ENCODE results near the gene TRIM9.
A peak's percentile ranks its signal among the peaks of the same experiment; 100 is the strongest.

TRIM9 gene

DNA sequence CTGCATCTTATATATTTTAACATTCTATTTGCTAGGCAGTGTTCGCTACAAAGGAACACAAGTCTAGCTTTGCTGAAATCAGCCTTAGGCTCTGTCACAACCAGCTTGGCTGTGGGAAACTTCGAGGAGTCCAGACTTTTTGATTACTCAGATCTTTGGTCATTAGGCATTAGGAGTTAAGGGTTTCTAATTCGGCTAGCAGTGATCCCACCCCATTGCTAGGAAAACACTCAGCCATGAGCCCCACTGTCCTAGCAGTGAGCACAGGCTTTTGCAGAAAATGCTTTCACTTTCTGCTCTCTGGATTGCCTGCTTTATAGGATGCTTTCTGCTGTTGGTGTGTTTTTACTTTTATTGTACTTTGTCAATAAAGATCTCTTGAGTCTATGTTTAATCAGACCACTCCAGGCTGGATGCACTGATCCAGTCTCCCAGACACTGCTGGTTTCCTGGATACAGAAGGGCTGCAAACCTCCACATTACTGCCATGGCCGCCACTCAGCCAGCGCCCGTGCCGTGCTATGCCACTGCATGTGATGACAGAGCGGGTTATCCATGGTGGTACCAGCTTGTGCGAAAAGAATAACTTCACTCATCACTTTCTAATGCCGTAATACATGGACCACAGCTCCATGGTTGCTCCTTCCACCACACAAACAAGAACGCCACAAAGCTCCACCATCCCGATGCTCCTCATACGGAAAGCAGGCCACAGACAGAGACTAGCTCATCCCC is 109.6 kb downstream of the TRIM9 start:
- H3K36me3 ChIP-seq (ENCODE audit: insufficient read depth, low read length): no peaks in the 10 kb centered on the region
- H2AFZ ChIP-seq (ENCODE audit: low read length): peak overlapping the region; percentile 57; the same call in 1 of the 2 replicates
- no peaks in the 10 kb centered on the region for H3K9me2 ChIP-seq (replicated peaks; ENCODE audit: low read depth, low read length)
- H3K4me1 ChIP-seq (ENCODE audit: insufficient read depth, low read length, poor library complexity, severe bottlenecking): no peaks in the 10 kb centered on the region
- no peak overlapping the region for H3K4me2 ChIP-seq (ENCODE audit: low read depth, low read length, poor library complexity, severe bottlenecking)
- no peaks in the 10 kb centered on the region for H3K9me3 ChIP-seq (ENCODE audit: insufficient read depth, low read depth, low read length)
- H3K27me3 ChIP-seq (ENCODE audit: insufficient read depth, low read length, poor library complexity, severe bottlenecking): no peaks in the 10 kb centered on the region
- TF ChIP-seq CTCF (conservative IDR thresholded peaks at IDR 0.05; ENCODE audit: low read length): no peak
- no peak for TF ChIP-seq EZH2phosphoT487 (IDR thresholded peaks at IDR 0.05; ENCODE audit: borderline replicate concordance)
- no peaks in the 10 kb centered on the region for H3K79me2 ChIP-seq (ENCODE audit: insufficient read depth, low read length)
- peak overlapping the region; percentile 14 for H3K9ac ChIP-seq (ENCODE audit: low read depth, low read length, poor library complexity, severe bottlenecking)
- H4K20me1 ChIP-seq (ENCODE audit: insufficient read depth, low read length, poor library complexity, severe bottlenecking): no peaks in the 10 kb centered on the region
- H3K4me3 ChIP-seq (ENCODE audit: low read length, poor library complexity, severe bottlenecking): no peak overlapping the region
- no peaks in the 10 kb centered on the region for H3F3A ChIP-seq (ENCODE audit: low read depth)

DNA sequence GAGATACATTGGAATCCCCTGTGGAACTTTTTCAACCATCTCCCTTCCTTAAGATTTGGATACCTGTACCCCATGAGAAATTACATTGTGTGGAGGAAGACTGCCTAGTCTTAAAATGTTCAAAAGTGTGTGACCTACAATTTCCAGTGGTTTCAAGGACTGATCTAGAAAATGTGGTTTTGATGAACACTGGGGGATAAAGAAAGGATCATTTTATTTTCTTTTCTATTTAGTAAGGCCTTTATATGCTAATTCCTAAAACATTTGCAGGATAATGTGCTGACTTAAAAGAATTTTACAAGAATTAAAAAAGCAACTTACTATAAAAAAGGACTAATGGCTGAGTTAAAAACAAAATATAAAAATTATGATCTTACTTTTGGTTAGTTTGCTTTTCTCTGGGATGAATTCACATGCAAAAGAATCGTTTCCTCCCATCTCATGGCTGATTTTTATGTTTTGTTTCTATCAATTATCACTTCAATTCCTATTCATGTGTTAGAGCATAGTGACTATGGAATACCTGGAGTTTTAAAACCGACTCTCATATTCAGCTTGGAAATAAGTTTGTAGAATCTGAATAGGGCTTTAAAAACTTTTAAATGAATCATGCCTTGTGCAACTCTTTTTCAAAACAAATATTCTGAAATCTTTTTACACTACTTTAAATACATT is 110.7 kb downstream of the TRIM9 start:
- no peak overlapping the region for H3K9ac ChIP-seq (ENCODE audit: low read depth, low read length, poor library complexity, severe bottlenecking)
- H3K36me3 ChIP-seq (ENCODE audit: insufficient read depth, low read length): no peaks in the 10 kb centered on the region
- no peaks in the 10 kb centered on the region for H3K79me2 ChIP-seq (ENCODE audit: insufficient read depth, low read length)
- no peak overlapping the region for H3K4me3 ChIP-seq (ENCODE audit: low read length, poor library complexity, severe bottlenecking)
- H3F3A ChIP-seq (ENCODE audit: low read depth): no peaks in the 10 kb centered on the region
- H3K4me2 ChIP-seq (ENCODE audit: low read depth, low read length, poor library complexity, severe bottlenecking): no peak overlapping the region
- no peaks in the 10 kb centered on the region for H3K9me3 ChIP-seq (ENCODE audit: insufficient read depth, low read depth, low read length)
- TF ChIP-seq EZH2phosphoT487 (IDR thresholded peaks at IDR 0.05; ENCODE audit: borderline replicate concordance): no peak
- no peak for TF ChIP-seq CTCF (conservative IDR thresholded peaks at IDR 0.05; ENCODE audit: low read length)
- no peaks in the 10 kb centered on the region for H4K20me1 ChIP-seq (ENCODE audit: insufficient read depth, low read length, poor library complexity, severe bottlenecking)
- H3K9me2 ChIP-seq (replicated peaks; ENCODE audit: low read depth, low read length): no peaks in the 10 kb centered on the region
- H3K27me3 ChIP-seq (ENCODE audit: insufficient read depth, low read length, poor library complexity, severe bottlenecking): no peaks in the 10 kb centered on the region
- H3K4me1 ChIP-seq (ENCODE audit: insufficient read depth, low read length, poor library complexity, severe bottlenecking): no peaks in the 10 kb centered on the region
- no peak overlapping the region for H2AFZ ChIP-seq (ENCODE audit: low read length)

- Histone ChIP-seq H3K79me2 (ENCODE audit: insufficient read depth, low read length) (no peaks in the 10 kb centered on the region), H4K20me1 (ENCODE audit: insufficient read depth, low read length, poor library complexity, severe bottlenecking) (no peaks in the 10 kb centered on the region), H3K9me3 (ENCODE audit: insufficient read depth, low read depth, low read length) (no peaks in the 10 kb centered on the region), H3K27me3 (ENCODE audit: insufficient read depth, low read length, poor library complexity, severe bottlenecking) (no peaks in the 10 kb centered on the region), H3K9ac (ENCODE audit: low read depth, low read length, poor library complexity, severe bottlenecking) (no peak overlapping the region), H3K4me3 (ENCODE audit: low read length, poor library complexity, severe bottlenecking) (no peak overlapping the region), H3K36me3 (ENCODE audit: insufficient read depth, low read length) (no peaks in the 10 kb centered on the region), H3K4me1 (ENCODE audit: insufficient read depth, low read length, poor library complexity, severe bottlenecking) (no peaks in the 10 kb centered on the region), H2AFZ (ENCODE audit: low read length) (no peak overlapping the region), H3K4me2 (ENCODE audit: low read depth, low read length, poor library complexity, severe bottlenecking) (no peak overlapping the region), H3F3A (ENCODE audit: low read depth) (no peaks in the 10 kb centered on the region), H3K9me2 (replicated peaks; ENCODE audit: low read depth, low read length) (no peaks in the 10 kb centered on the region)
- TF ChIP-seq EZH2phosphoT487 (IDR thresholded peaks at IDR 0.05; ENCODE audit: borderline replicate concordance) (no peak), CTCF (conservative IDR thresholded peaks at IDR 0.05; ENCODE audit: low read length) (no peak)
Measured at GRCh38 chr14:50979941-50980850, 114.7 kb downstream of the TRIM9 start.
